Astrocyte (in vitro differentiated cells and primary cell): ENCODE results near the gene FBXO44.

Experiments
- CTCF ChIP-seq: IDR thresholded peaks from 2 replicates; pipeline ENCODE4 v1.5.1; 2011; ENCODE audit warnings: low read depth, mild to moderate bottlenecking, inconsistent platforms, low read length, moderate library complexity; ENCODE audit not compliant: insufficient read depth
- EZH2 ChIP-seq: IDR thresholded peaks from 2 replicates; pipeline ENCODE4 v1.6.1; 2012; ENCODE audit warnings: mild to moderate bottlenecking, low read length, inconsistent platforms; ENCODE audit not compliant: insufficient read depth

GRCh38 chr1:11670747-11671146 lies 16.1 kb downstream of the FBXO44 start:
- no peak for TF ChIP-seq CTCF
- no peak for TF ChIP-seq EZH2
